ENCODE data around the gene CHST14.

Gene CHST14

GRCh38 chr15:40460404-40460803 is 10.4 kb upstream of the CHST14 start:
- no peak for DNase-seq (ENCODE audit: insufficient read length, low spot score)
- no peak for FAIRE-seq

- DNase-seq (ENCODE audit: insufficient read length, low spot score) (no peak), FAIRE-seq (no peak)
Observed at GRCh38 chr15:40461958-40462357, 8.8 kb upstream of the CHST14 start.

GRCh38 chr15:40463279-40463678 is 7.5 kb upstream of the CHST14 start:
- FAIRE-seq (no peak), DNase-seq (ENCODE audit: insufficient read length, low spot score) (no peak)

- FAIRE-seq (no peak), DNase-seq (ENCODE audit: insufficient read length, low spot score) (no peak)
Observed at GRCh38 chr15:40463886-40464545, 6.8 kb upstream of the CHST14 start.

GRCh38 chr15:40464595-40465185 is 6.1 kb upstream of the CHST14 start:
- DNase-seq (ENCODE audit: insufficient read length, low spot score) (no peak), FAIRE-seq (peak; percentile 11)

GRCh38 chr15:40465939-40466338 is 4.8 kb upstream of the CHST14 start:
- FAIRE-seq (no peak), DNase-seq (ENCODE audit: insufficient read length, low spot score) (no peak)

GRCh38 chr15:40466426-40467260 is 4.1 kb upstream of the CHST14 start:
- FAIRE-seq (no peak), DNase-seq (ENCODE audit: insufficient read length, low spot score) (no peak)

GRCh38 chr15:40467261-40467615 is 3.5 kb upstream of the CHST14 start:
- no peak for FAIRE-seq
- DNase-seq (ENCODE audit: insufficient read length, low spot score) = no peak

GRCh38 chr15:40468898-40469331 is 1.9 kb upstream of the CHST14 start:
- FAIRE-seq (no peak), DNase-seq (ENCODE audit: insufficient read length, low spot score) (no peak)

- FAIRE-seq (no peak), DNase-seq (ENCODE audit: insufficient read length, low spot score) (no peak)
Observed at GRCh38 chr15:40469776-40470390, 901 bp upstream of the CHST14 start.

GRCh38 chr15:40471105-40471807 is 472 bp downstream of the CHST14 start:
- FAIRE-seq = no peak
- DNase-seq (ENCODE audit: insufficient read length, low spot score) = no peak

- FAIRE-seq (peak; percentile 86), DNase-seq (ENCODE audit: insufficient read length, low spot score) (no peak)
Observed at GRCh38 chr15:40471808-40472150, 995 bp downstream of the CHST14 start.

GRCh38 chr15:40472171-40472727 is 1.5 kb downstream of the CHST14 start:
- no peak for FAIRE-seq
- no peak for DNase-seq (ENCODE audit: insufficient read length, low spot score)

GRCh38 chr15:40474581-40474980 is 3.8 kb downstream of the CHST14 start:
- DNase-seq (ENCODE audit: insufficient read length, low spot score) = no peak
- no peak for FAIRE-seq

GRCh38 chr15:40477642-40478327 is 7.0 kb downstream of the CHST14 start:
- FAIRE-seq = no peak
- DNase-seq (ENCODE audit: insufficient read length, low spot score) = no peak

GRCh38 chr15:40479024-40479423 is 8.2 kb downstream of the CHST14 start:
- DNase-seq (ENCODE audit: insufficient read length, low spot score) (no peak), FAIRE-seq (no peak)

- no peak for FAIRE-seq
- no peak for DNase-seq (ENCODE audit: insufficient read length, low spot score)
Observed at GRCh38 chr15:40481341-40482074, 10.7 kb downstream of the CHST14 start.

- DNase-seq (ENCODE audit: insufficient read length, low spot score) (no peak), FAIRE-seq (no peak)
Observed at GRCh38 chr15:40483919-40484318, 13.1 kb downstream of the CHST14 start.

- DNase-seq (ENCODE audit: insufficient read length, low spot score) (no peak), FAIRE-seq (no peak)
Observed at GRCh38 chr15:40486066-40486770, 15.4 kb downstream of the CHST14 start.
